HepG2 (cell line): ENCODE results near the gene FBXL2.

Experiments
- JUN ChIP-seq: sonication (generic); formaldehyde crosslinking; IDR thresholded peaks from 2 replicates; pipeline ENCODE4 v1.4.0; 2020; ENCODE audit warnings: mild to moderate bottlenecking, missing genetic modification reagents
- POLR2A ChIP-seq, 2 experiments: IDR thresholded peaks; 2 replicates each; pipeline ENCODE4 v1.6.1; 2011; ENCODE audit warnings: low read depth in 2 of 2, low read length in 2 of 2, mild to moderate bottlenecking in 1 of 2, moderate library complexity in 1 of 2; ENCODE audit not compliant: insufficient read depth in 1 of 2
- REST ChIP-seq, 2 experiments: IDR thresholded peaks; 2 replicates each; pipeline ENCODE4 v1.6.1; 2011 to 2012; ENCODE audit warnings: low read length in 2 of 2, borderline replicate concordance in 1 of 2, low read depth in 1 of 2, mild to moderate bottlenecking in 1 of 2, moderate library complexity in 1 of 2
- SPEN ChIP-seq: sonication (generic); formaldehyde crosslinking; IDR thresholded peaks from 2 replicates; pipeline ENCODE4 v1.5.1; 2020; ENCODE audit warnings: low read depth, mild to moderate bottlenecking, missing genetic modification reagents
- SRSF1 ChIP-seq: fragments of 200-400 bp; formaldehyde crosslinking; optimal IDR thresholded peaks from 2 replicates; pipeline ENCODE3; 2017; ENCODE audit warnings: mild to moderate bottlenecking, low read depth, low read length, moderate library complexity
- ZNF24 ChIP-seq: fragments of 450-650 bp; IDR thresholded peaks from 2 replicates; pipeline ENCODE4 v1.6.1; 2017; ENCODE audit warnings: antibody characterized with exemption, mild to moderate bottlenecking
- ZNF644 ChIP-seq: IDR thresholded peaks from 2 replicates; pipeline ENCODE4 v1.6.1; 2016; ENCODE audit warnings: low read depth

GRCh38 chr3:33419948-33420347, 142.7 kb downstream of the FBXL2 start:
- TF ChIP-seq REST (IDR thresholded peaks at IDR 0.05; ENCODE audit: borderline replicate concordance in 1 of 2, low read depth in 1 of 2, low read length in 2 of 2), result no peak
- TF ChIP-seq SPEN (CRISPR knock-in tag), result no peak
- TF ChIP-seq ZNF644 (CRISPR knock-in tag), result no peak
- TF ChIP-seq JUN (CRISPR knock-in tag), result no peak
- TF ChIP-seq SRSF1, result no peak
- no peak for TF ChIP-seq POLR2A (IDR thresholded peaks at IDR 0.05; ENCODE audit: insufficient read depth in 1 of 2, low read depth in 2 of 2, low read length in 2 of 2)
- no peak for TF ChIP-seq ZNF24
